Gastrocnemius medialis (tissue), 4 donors: ENCODE data around the gene TBC1D8. TPM values are rescaled to one million over a fixed set of nuclear protein-coding genes. Genes with fewer than 3 reads are reported as not detected.
A peak's percentile ranks its signal among the peaks of the same experiment; 100 is the strongest.
"Not testable (repeated sequence)": the region's sequence is repeated elsewhere in the genome, so short reads cannot be mapped to it uniquely, and the experiment has no call there.

Source experiments
- ATAC-seq, 2 donors: fragments of 150-250 bp; one replicate each; pipeline ENCODE4 v1.9.1; 2016
- DNase-seq, 2 donors: peaks; one replicate each; pipeline ENCODE4 v3.0.0-alpha.2; 2019
- H3K27ac ChIP-seq, 4 donors: fragments of 200-600 bp; sonication (generic); 1 replicate in 1 of 4; 2 replicates in 3 of 4; pipeline ENCODE4 v1.5.1; 2016 to 2018; ENCODE audit warnings: mild to moderate bottlenecking in 2 of 4, moderate library complexity in 1 of 4
- H3K27me3 ChIP-seq, 3 donors: fragments of 200-600 bp; sonication (generic) in 2 of 3; 1 replicate in 1 of 3; 2 replicates in 2 of 3; pipeline versions ENCODE4 v1.5.1 to v1.6.0; 2016 to 2019; ENCODE audit warnings: mild to moderate bottlenecking in 1 of 3, moderate library complexity in 1 of 3
- H3K36me3 ChIP-seq, 2 donors: fragments of 200-600 bp; sonication (generic) in 1 of 2; one replicate each; pipeline ENCODE4 v1.5.1; 2017 to 2018
- H3K4me1 ChIP-seq, 2 donors: fragments of 200-600 bp; sonication (generic) in 1 of 2; one replicate each; pipeline ENCODE4 v1.5.1; 2016 to 2017; ENCODE audit warnings: mild to moderate bottlenecking in 2 of 2
- H3K4me3 ChIP-seq, 4 donors: fragments of 200-600 bp; sonication (generic) in 3 of 4; 1 replicate in 1 of 4; 2 replicates in 3 of 4; pipeline ENCODE4 v1.5.1; 2016 to 2019; ENCODE audit warnings: mild to moderate bottlenecking in 2 of 4
- H3K9me3 ChIP-seq, 3 donors: fragments of 200-600 bp; sonication (generic) in 2 of 3; 1 replicate in 1 of 3; 2 replicates in 2 of 3; pipeline ENCODE4 v1.5.1; 2016 to 2019
- CTCF ChIP-seq, 5 experiments: fragments of 450-650 bp in 3 of 5; fragments of 200-600 bp in 2 of 5; sonication (generic) in 2 of 5; IDR thresholded peaks in 4 of 5; conservative IDR thresholded peaks in 1 of 5; 1 replicate in 4 of 5; 2 replicates in 1 of 5; pipeline ENCODE4 v1.5.1; 2016 to 2019; ENCODE audit warnings: antibody characterized with exemption in 5 of 5, mild to moderate bottlenecking in 3 of 5, moderate library complexity in 3 of 5
- POLR2A ChIP-seq, 2 donors: fragments of 450-650 bp; IDR thresholded peaks; one replicate each; pipeline ENCODE4 v1.6.1; 2017; ENCODE audit warnings: antibody characterized with exemption in 2 of 2, mild to moderate bottlenecking in 2 of 2, moderate library complexity in 2 of 2
- in situ Hi-C, 4 donors: fragments of 200-750 bp; cut with MboI; loops; one replicate each; pipeline versions ENCODE4 v1.15.0 to v1.8.0; 2017; ENCODE audit warnings: low sequenced_read_pairs in 4 of 4
- intact Hi-C: fragments of 100-400 bp; cut with DNase I; formaldehyde crosslinking; loops from one replicate; pipeline ENCODE4 v1.15.1; 2023; ENCODE audit warnings: low total_unique reads
- total RNA-seq, 4 donors: library from RNA; depleted of rRNA; stranded (reverse); fragments of >200 nt; gene quantifications; one replicate each; pipeline versions ENCODE4 v1.1.0 to v1.2.3, GENCODE V29; 2016

The TBC1D8 gene
- total RNA-seq, 4 donors from 2014 or later: 103 to 298 (median 201) TPM

GRCh38 chr2:101179982-101180381 lies 28.8 kb upstream of the TBC1D8 start:
- H3K27ac ChIP-seq: no peak overlapping the region
- H3K4me1 ChIP-seq: no peaks in the 10 kb centered on the region
- no peak overlapping the region for H3K4me3 ChIP-seq
- H3K27me3 ChIP-seq: no peaks in the 10 kb centered on the region
- no peaks in the 10 kb centered on the region for H3K9me3 ChIP-seq
- TF ChIP-seq POLR2A (IDR thresholded peaks at IDR 0.05) (no peak), CTCF (IDR thresholded peaks at IDR 0.05 in 4 of 5, conservative IDR thresholded peaks at IDR 0.05 in 1 of 5) (no peak)
- DNase-seq (no peak), ATAC-seq (peak in 1 of 2 donors; percentile 58)
- intact Hi-C loops (no loop called here), in situ Hi-C loops (loop anchor here in 1 of 4 donors (25.0 kb wide), 1 partner anchor 568 kb away; no protein-coding TSS in a partner anchor)
- H3K36me3 ChIP-seq: no peaks in the 10 kb centered on the region

GRCh38 chr2:101176803-101177202 lies 25.6 kb upstream of the TBC1D8 start:
- no peaks in the 10 kb centered on the region for H3K9me3 ChIP-seq
- no peak for DNase-seq
- H3K27me3 ChIP-seq: no peaks in the 10 kb centered on the region
- no peak overlapping the region for H3K4me3 ChIP-seq
- no peaks in the 10 kb centered on the region for H3K36me3 ChIP-seq
- in situ Hi-C loops (loop anchor here in 1 of 4 donors (25.0 kb wide), 1 partner anchor 565 kb away; no protein-coding TSS in a partner anchor), intact Hi-C loops (no loop called here)
- no peak overlapping the region for H3K27ac ChIP-seq
- no peaks in the 10 kb centered on the region for H3K4me1 ChIP-seq
- ATAC-seq: no peak
- TF ChIP-seq CTCF (IDR thresholded peaks at IDR 0.05 in 4 of 5, conservative IDR thresholded peaks at IDR 0.05 in 1 of 5): no peak
- no peak for TF ChIP-seq POLR2A (IDR thresholded peaks at IDR 0.05)

- Histone ChIP-seq H3K36me3 (no peaks in the 10 kb centered on the region), H3K4me3 (no peak overlapping the region), H3K27me3 (no peaks in the 10 kb centered on the region), H3K27ac (no peak overlapping the region), H3K9me3 (no peaks in the 10 kb centered on the region), H3K4me1 (no peaks in the 10 kb centered on the region)
- in situ Hi-C loops (loop anchor here in 1 of 4 donors (25.0 kb wide), 1 partner anchor 564 kb away; no protein-coding TSS in a partner anchor), intact Hi-C loops (no loop called here)
- no peak for TF ChIP-seq CTCF (IDR thresholded peaks at IDR 0.05 in 4 of 5, conservative IDR thresholded peaks at IDR 0.05 in 1 of 5)
- no peak for TF ChIP-seq POLR2A (IDR thresholded peaks at IDR 0.05)
- no peak for ATAC-seq
- no peak for DNase-seq
Measured at GRCh38 chr2:101175991-101176390, 24.8 kb upstream of the TBC1D8 start.

- Histone ChIP-seq H3K4me1 (no peaks in the 10 kb centered on the region), H3K36me3 (no peaks in the 10 kb centered on the region), H3K9me3 (no peaks in the 10 kb centered on the region), H3K27ac (no peak overlapping the region), H3K27me3 (no peaks in the 10 kb centered on the region), H3K4me3 (no peak overlapping the region)
- TF ChIP-seq POLR2A (IDR thresholded peaks at IDR 0.05) (no peak), CTCF (IDR thresholded peaks at IDR 0.05 in 4 of 5, conservative IDR thresholded peaks at IDR 0.05 in 1 of 5) (no peak)
- DNase-seq (peak in 1 of 2 donors; percentile 31), ATAC-seq (peak in 1 of 2 donors; percentile 18)
- intact Hi-C loops (no loop called here), in situ Hi-C loops (loop anchor here in 1 of 4 donors (25.0 kb wide), 2 partner anchors 436 to 562 kb away; no protein-coding TSS in a partner anchor)
Measured at GRCh38 chr2:101173707-101174295, 22.6 kb upstream of the TBC1D8 start.

GRCh38 chr2:101169822-101170221 lies 18.6 kb upstream of the TBC1D8 start:
- H3K4me1 ChIP-seq, H3K27me3 ChIP-seq, H3K4me3 ChIP-seq, DNase-seq, H3K9me3 ChIP-seq, ATAC-seq, H3K36me3 ChIP-seq, intact Hi-C loops, H3K27ac ChIP-seq: not testable (repeated sequence)
- in situ Hi-C loops: loop anchor here in 1 of 4 donors (25.0 kb wide), 2 partner anchors 433 to 558 kb away; no protein-coding TSS in a partner anchor
